ENCODE data around the gene CEP170. TPM values are rescaled to one million over a fixed set of nuclear protein-coding genes. Genes with fewer than 3 reads are reported as not detected.

CEP170 gene
- total RNA-seq, 1 experiment from 2014 or later: 55.2 TPM

DNA sequence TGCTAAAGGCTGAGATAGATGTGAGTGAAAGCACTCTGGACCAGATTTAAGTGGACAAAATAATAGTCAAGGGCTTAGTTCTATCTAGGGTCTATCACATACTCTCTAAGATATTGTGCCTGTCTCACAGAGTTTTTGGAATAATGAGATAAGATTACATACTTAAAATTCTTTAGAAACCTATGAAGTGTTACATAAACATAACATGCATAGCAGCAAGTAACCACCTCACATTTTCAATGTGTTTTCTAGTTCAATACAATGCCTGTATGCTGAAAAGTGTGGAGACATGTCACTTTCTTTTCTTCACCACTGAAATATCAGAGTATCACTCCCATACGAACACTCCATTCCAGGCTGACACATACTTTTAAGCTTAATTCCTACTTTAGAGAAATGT, 16.9 kb upstream of the CEP170 start:
- RAD21 ChIA-PET (ENCODE audit: low non-redundant PET in 1 of 2, low total read pairs in 2 of 2, uncharacterized antibody in 2 of 2, unreplicated experiment in 2 of 2): no interaction called here
- Histone ChIP-seq H3K4me2 (ENCODE audit: low read length) (no peak overlapping the region), H3K27me3 (ENCODE audit: insufficient read depth, low read length) (no peaks in the 10 kb centered on the region), H3K79me2 (ENCODE audit: insufficient read depth, low read length) (peaks cover 8% of the 10 kb centered on the region), H4K20me1 (ENCODE audit: insufficient read depth) (no peaks in the 10 kb centered on the region), H3K27ac (ENCODE audit: low read depth, low read length) (no peak overlapping the region), H3K36me3 (ENCODE audit: control insufficient read depth in 1 of 2, insufficient read depth in 2 of 2, low read length in 2 of 2) (peaks cover 0 to under 1% of the 10 kb centered on the region in 2 experiments; a peak in 1 of 4 replicates), H3K4me3 (replicated peaks in 1 of 2; ENCODE audit: low read depth in 1 of 2, low read length in 2 of 2) (no peak overlapping the region), H3K4me1 (ENCODE audit: control insufficient read depth in 1 of 2, insufficient read depth in 2 of 2, low read length in 2 of 2) (peaks cover 19 to 35% of the 10 kb centered on the region in 2 experiments), H3K9ac (ENCODE audit: low read length) (no peak overlapping the region), H3K9me3 (ENCODE audit: control insufficient read depth in 1 of 2, insufficient read depth in 1 of 2, low read depth in 1 of 2, low read length in 2 of 2) (no peaks in the 10 kb centered on the region), H2AFZ (ENCODE audit: low read depth, low read length, poor library complexity, severe bottlenecking) (no peak overlapping the region), H3K9me2 (ENCODE audit: insufficient read depth) (no peaks in the 10 kb centered on the region)
- DNase-seq (ENCODE audit: low read depth, low spot score): no peak
- CTCF ChIA-PET: no interaction called here
- intact Hi-C loops (cut with micrococcal nuclease): no loop called here
- no TSS peak for BruUV-seq (replicated peaks)
- no peak for ATAC-seq
- POLR2A ChIA-PET: interaction anchor here (1.6 kb wide), 1 partner anchor 17 kb away, joined by 4 read pairs; the partner anchor contains the start of genes CEP170 and SDCCAG8
- TF ChIP-seq SIN3A (IDR thresholded peaks at IDR 0.05; ENCODE audit: low read depth): no peak
- no peak for TF ChIP-seq ZNF274 (IDR thresholded peaks at IDR 0.05; ENCODE audit: low read depth, low read length)
- no peak for TF ChIP-seq TCF7L2 (IDR thresholded peaks at IDR 0.05; ENCODE audit: borderline replicate concordance, extremely low read depth, insufficient read depth, insufficient read length)
- no peak for TF ChIP-seq CBX3 (IDR thresholded peaks at IDR 0.05; ENCODE audit: low read depth)
- TF ChIP-seq, protein P1, sequence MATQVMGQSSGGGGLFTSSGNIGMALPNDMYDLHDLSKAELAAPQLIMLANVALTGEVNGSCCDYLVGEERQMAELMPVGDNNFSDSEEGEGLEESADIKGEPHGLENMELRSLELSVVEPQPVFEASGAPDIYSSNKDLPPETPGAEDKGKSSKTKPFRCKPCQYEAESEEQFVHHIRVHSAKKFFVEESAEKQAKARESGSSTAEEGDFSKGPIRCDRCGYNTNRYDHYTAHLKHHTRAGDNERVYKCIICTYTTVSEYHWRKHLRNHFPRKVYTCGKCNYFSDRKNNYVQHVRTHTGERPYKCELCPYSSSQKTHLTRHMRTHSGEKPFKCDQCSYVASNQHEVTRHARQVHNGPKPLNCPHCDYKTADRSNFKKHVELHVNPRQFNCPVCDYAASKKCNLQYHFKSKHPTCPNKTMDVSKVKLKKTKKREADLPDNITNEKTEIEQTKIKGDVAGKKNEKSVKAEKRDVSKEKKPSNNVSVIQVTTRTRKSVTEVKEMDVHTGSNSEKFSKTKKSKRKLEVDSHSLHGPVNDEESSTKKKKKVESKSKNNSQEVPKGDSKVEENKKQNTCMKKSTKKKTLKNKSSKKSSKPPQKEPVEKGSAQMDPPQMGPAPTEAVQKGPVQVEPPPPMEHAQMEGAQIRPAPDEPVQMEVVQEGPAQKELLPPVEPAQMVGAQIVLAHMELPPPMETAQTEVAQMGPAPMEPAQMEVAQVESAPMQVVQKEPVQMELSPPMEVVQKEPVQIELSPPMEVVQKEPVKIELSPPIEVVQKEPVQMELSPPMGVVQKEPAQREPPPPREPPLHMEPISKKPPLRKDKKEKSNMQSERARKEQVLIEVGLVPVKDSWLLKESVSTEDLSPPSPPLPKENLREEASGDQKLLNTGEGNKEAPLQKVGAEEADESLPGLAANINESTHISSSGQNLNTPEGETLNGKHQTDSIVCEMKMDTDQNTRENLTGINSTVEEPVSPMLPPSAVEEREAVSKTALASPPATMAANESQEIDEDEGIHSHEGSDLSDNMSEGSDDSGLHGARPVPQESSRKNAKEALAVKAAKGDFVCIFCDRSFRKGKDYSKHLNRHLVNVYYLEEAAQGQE (IDR thresholded peaks at IDR 0.05; ENCODE audit: low read depth): no peak
- no peak for TF ChIP-seq RAD21 (IDR thresholded peaks at IDR 0.05; ENCODE audit: low read depth)
- TF ChIP-seq EGR1 (IDR thresholded peaks at IDR 0.05; ENCODE audit: low read depth): no peak
- no peak for TF ChIP-seq ELF1 (IDR thresholded peaks at IDR 0.05; ENCODE audit: borderline replicate concordance, low read depth)
- no peak for TF ChIP-seq EZH2 (IDR thresholded peaks at IDR 0.05)
- TF ChIP-seq JUND (IDR thresholded peaks at IDR 0.05): no peak
- no peak for TF ChIP-seq POLR2A (IDR thresholded peaks at IDR 0.05; ENCODE audit: borderline replicate concordance, extremely low read depth, insufficient read depth, insufficient read length)
- no peak for TF ChIP-seq YY1 (IDR thresholded peaks at IDR 0.05; ENCODE audit: extremely low read depth, insufficient replicate concordance, low read depth, low read length)
- TF ChIP-seq, protein P2, sequence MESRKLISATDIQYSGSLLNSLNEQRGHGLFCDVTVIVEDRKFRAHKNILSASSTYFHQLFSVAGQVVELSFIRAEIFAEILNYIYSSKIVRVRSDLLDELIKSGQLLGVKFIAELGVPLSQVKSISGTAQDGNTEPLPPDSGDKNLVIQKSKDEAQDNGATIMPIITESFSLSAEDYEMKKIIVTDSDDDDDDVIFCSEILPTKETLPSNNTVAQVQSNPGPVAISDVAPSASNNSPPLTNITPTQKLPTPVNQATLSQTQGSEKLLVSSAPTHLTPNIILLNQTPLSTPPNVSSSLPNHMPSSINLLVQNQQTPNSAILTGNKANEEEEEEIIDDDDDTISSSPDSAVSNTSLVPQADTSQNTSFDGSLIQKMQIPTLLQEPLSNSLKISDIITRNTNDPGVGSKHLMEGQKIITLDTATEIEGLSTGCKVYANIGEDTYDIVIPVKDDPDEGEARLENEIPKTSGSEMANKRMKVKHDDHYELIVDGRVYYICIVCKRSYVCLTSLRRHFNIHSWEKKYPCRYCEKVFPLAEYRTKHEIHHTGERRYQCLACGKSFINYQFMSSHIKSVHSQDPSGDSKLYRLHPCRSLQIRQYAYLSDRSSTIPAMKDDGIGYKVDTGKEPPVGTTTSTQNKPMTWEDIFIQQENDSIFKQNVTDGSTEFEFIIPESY (IDR thresholded peaks at IDR 0.05; ENCODE audit: extremely low read depth, insufficient replicate concordance, low read length): no peak
- no peak for TF ChIP-seq POLR2AphosphoS5 (IDR thresholded peaks at IDR 0.05; ENCODE audit: low read depth, low read length)
- TF ChIP-seq SP1 (IDR thresholded peaks at IDR 0.05; ENCODE audit: low read depth): no peak
- TF ChIP-seq, protein P3, sequence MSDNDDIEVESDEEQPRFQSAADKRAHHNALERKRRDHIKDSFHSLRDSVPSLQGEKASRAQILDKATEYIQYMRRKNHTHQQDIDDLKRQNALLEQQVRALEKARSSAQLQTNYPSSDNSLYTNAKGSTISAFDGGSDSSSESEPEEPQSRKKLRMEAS (IDR thresholded peaks at IDR 0.05): no peak
- TF ChIP-seq CEBPB (IDR thresholded peaks at IDR 0.05; ENCODE audit: low read depth): no peak
- TF ChIP-seq, protein P4, sequence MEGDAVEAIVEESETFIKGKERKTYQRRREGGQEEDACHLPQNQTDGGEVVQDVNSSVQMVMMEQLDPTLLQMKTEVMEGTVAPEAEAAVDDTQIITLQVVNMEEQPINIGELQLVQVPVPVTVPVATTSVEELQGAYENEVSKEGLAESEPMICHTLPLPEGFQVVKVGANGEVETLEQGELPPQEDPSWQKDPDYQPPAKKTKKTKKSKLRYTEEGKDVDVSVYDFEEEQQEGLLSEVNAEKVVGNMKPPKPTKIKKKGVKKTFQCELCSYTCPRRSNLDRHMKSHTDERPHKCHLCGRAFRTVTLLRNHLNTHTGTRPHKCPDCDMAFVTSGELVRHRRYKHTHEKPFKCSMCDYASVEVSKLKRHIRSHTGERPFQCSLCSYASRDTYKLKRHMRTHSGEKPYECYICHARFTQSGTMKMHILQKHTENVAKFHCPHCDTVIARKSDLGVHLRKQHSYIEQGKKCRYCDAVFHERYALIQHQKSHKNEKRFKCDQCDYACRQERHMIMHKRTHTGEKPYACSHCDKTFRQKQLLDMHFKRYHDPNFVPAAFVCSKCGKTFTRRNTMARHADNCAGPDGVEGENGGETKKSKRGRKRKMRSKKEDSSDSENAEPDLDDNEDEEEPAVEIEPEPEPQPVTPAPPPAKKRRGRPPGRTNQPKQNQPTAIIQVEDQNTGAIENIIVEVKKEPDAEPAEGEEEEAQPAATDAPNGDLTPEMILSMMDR (IDR thresholded peaks at IDR 0.05 in 2 of 3, conservative IDR thresholded peaks at IDR 0.05 in 1 of 3; ENCODE audit: borderline replicate concordance in 1 of 3, insufficient read depth in 1 of 3, low read depth in 2 of 3, low read length in 2 of 3): no peak
- TF ChIP-seq SRF (IDR thresholded peaks at IDR 0.05; ENCODE audit: low read depth): no peak
- no peak for TF ChIP-seq FOSL1 (IDR thresholded peaks at IDR 0.05; ENCODE audit: low read depth)
